OCI-LY7 (cell line): ENCODE measurements around the gene TTC33. TPM values are rescaled to one million over a fixed set of nuclear protein-coding genes. Genes with fewer than 3 reads are reported as not detected.

Experiments used
- BruUV-seq: library from RNA; stranded (reverse); fragments of 400-500 nt; replicated peaks from 2 replicates; lab custom pipeline; 2021; lab: Mats Ljungman, UMichigan
- CTCF ChIA-PET: fragments of 300-600 bp; sonication (Branson Sonifier 250); formaldehyde crosslinking; loops from one replicate; lab custom pipeline; 2022; ENCODE audit warnings: antibody characterized with exemption; ENCODE audit not compliant: unreplicated experiment; lab: Charles Lee
- POLR2A ChIA-PET: fragments of 300-600 bp; sonication (Branson Sonifier 250); formaldehyde crosslinking; loops from one replicate; lab custom pipeline; 2022; ENCODE audit warnings: antibody characterized with exemption; lab: Charles Lee
- DNase-seq: peaks from one replicate; pipeline ENCODE4 v3.0.0-alpha.2; 2015; ENCODE audit warnings: low spot score
- H2AFZ ChIP-seq: fragments of 200-600 bp; sonication (generic), shearing (Covaris generic); 2 replicates; pipeline ENCODE4 v1.6.1; 2014; ENCODE audit warnings: mild to moderate bottlenecking, antibody characterized with exemption, low read length, moderate library complexity
- H3K27ac ChIP-seq: fragments of 200-600 bp; sonication (generic); 2 replicates; pipeline ENCODE4 v1.5.1; 2014; ENCODE audit warnings: mixed run types, low read depth, mild to moderate bottlenecking, moderate library complexity, low read length, inconsistent platforms; ENCODE audit not compliant: poor library complexity, severe bottlenecking
- H3K36me3 ChIP-seq: fragments of 200-600 bp; sonication (generic); 2 replicates; pipeline ENCODE4 v1.6.1; 2014; ENCODE audit warnings: mild to moderate bottlenecking, antibody characterized with exemption, low read length, moderate library complexity, mixed read lengths; ENCODE audit not compliant: insufficient read depth
- H3K4me1 ChIP-seq: fragments of 200-600 bp; sonication (generic); 2 replicates; pipeline ENCODE4 v1.5.1; 2014; ENCODE audit warnings: mild to moderate bottlenecking, low read length; ENCODE audit not compliant: insufficient read depth, poor library complexity, severe bottlenecking
- H3K4me2 ChIP-seq: fragments of 200-600 bp; sonication (generic); 2 replicates; pipeline ENCODE4 v1.6.1; 2014; ENCODE audit warnings: mild to moderate bottlenecking, low read length
- H3K4me3 ChIP-seq: fragments of 200-600 bp; sonication (generic); 2 replicates; pipeline ENCODE4 v1.5.1; 2014; ENCODE audit warnings: mild to moderate bottlenecking, low read depth, low read length; ENCODE audit not compliant: poor library complexity, severe bottlenecking
- H3K79me2 ChIP-seq: fragments of 200-600 bp; sonication (generic); 2 replicates; pipeline ENCODE4 v1.6.1; 2016; ENCODE audit warnings: low read depth, mild to moderate bottlenecking, low read length, moderate library complexity, mixed read lengths; ENCODE audit not compliant: insufficient read depth
- H3K9me2 ChIP-seq: fragments of 200-600 bp; sonication (generic); 2 replicates; pipeline ENCODE4 v1.6.1; 2016; ENCODE audit warnings: mild to moderate bottlenecking, low read length, mixed read lengths; ENCODE audit not compliant: insufficient read depth
- H3K9me3 ChIP-seq: fragments of 200-600 bp; sonication (generic); 2 replicates; pipeline ENCODE4 v1.6.1; 2014; ENCODE audit warnings: mild to moderate bottlenecking, mixed run types, low read length, mixed read lengths
- H4K20me1 ChIP-seq: fragments of 200-600 bp; sonication (generic); 2 replicates; pipeline ENCODE4 v1.6.1; 2014; ENCODE audit warnings: mild to moderate bottlenecking, antibody characterized with exemption, low read length, moderate library complexity, mixed read lengths; ENCODE audit not compliant: insufficient read depth
- EZH2phosphoT487 ChIP-seq: fragments of 200-600 bp; sonication (generic); IDR thresholded peaks from 2 replicates; pipeline ENCODE4 v1.6.1; 2018; ENCODE audit warnings: low read depth, borderline replicate concordance, mild to moderate bottlenecking, mixed run types, antibody characterized with exemption, low read length, moderate library complexity, mixed read lengths
- intact Hi-C: fragments of 100-400 bp; cut with micrococcal nuclease; formaldehyde crosslinking; loops from one replicate; pipeline ENCODE4 v1.10.0; 2022; ENCODE audit not compliant: unreplicated experiment
- total RNA-seq, 2 experiments: library from RNA; depleted of rRNA in 1 of 2; stranded (reverse); fragments of >200 nt in 1 of 2; shearing (Covaris generic) in 1 of 2; gene quantifications; 2 replicates each; pipeline ENCODE4 v1.2.3, GENCODE V29; 2014 to 2022
- TF ChIP-seq, protein P1 (sequence below): fragments of 200-600 bp; sonication (generic); conservative IDR thresholded peaks from 2 replicates; pipeline ENCODE4 v1.5.1; 2014; ENCODE audit warnings: mild to moderate bottlenecking, antibody characterized with exemption, low read length, moderate library complexity, mixed read lengths

The TTC33 gene
- total RNA-seq, 2 experiments from 2014 or later: 15.9 to 20.5 TPM

DNA sequence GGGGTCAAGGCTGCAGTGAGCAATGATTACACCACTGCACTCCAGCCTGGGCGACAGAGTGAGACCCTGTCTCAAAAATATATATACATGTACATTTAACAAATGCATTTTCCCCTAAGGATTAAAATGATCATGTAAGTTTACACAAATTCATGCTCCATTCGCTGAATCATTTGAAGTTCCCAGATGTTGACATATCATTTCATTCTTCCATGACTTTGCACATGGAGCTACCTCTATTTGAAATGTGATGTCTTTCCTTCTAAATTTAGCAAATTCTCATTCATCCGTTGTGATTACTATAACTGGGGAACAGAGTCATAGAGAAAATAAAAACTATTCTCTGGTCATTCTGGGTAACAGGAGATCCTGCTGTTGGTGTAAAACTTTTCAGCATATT is 65.5 kb downstream of the TTC33 start:
- Histone ChIP-seq H3K9me2 (no peaks in the 10 kb centered on the region), H4K20me1 (no peaks in the 10 kb centered on the region), H3K4me1 (no peaks in the 10 kb centered on the region), H3K36me3 (no peaks in the 10 kb centered on the region), H3K4me3 (no peak overlapping the region), H3K9me3 (no peaks in the 10 kb centered on the region), H3K79me2 (no peaks in the 10 kb centered on the region), H2AFZ (no peak overlapping the region), H3K4me2 (no peak overlapping the region), H3K27ac (no peak overlapping the region)
- no peak for DNase-seq
- ChIA-PET CTCF (no interaction called here), POLR2A (interaction anchor here (0.7 kb wide), 1 partner anchor 328 kb away, joined by 4 read pairs; no protein-coding TSS in a partner anchor)
- intact Hi-C loops: no loop called here
- no peak for TF ChIP-seq EZH2phosphoT487
- TF ChIP-seq, protein P1, sequence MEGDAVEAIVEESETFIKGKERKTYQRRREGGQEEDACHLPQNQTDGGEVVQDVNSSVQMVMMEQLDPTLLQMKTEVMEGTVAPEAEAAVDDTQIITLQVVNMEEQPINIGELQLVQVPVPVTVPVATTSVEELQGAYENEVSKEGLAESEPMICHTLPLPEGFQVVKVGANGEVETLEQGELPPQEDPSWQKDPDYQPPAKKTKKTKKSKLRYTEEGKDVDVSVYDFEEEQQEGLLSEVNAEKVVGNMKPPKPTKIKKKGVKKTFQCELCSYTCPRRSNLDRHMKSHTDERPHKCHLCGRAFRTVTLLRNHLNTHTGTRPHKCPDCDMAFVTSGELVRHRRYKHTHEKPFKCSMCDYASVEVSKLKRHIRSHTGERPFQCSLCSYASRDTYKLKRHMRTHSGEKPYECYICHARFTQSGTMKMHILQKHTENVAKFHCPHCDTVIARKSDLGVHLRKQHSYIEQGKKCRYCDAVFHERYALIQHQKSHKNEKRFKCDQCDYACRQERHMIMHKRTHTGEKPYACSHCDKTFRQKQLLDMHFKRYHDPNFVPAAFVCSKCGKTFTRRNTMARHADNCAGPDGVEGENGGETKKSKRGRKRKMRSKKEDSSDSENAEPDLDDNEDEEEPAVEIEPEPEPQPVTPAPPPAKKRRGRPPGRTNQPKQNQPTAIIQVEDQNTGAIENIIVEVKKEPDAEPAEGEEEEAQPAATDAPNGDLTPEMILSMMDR: no peak
- no TSS peak for BruUV-seq

DNA sequence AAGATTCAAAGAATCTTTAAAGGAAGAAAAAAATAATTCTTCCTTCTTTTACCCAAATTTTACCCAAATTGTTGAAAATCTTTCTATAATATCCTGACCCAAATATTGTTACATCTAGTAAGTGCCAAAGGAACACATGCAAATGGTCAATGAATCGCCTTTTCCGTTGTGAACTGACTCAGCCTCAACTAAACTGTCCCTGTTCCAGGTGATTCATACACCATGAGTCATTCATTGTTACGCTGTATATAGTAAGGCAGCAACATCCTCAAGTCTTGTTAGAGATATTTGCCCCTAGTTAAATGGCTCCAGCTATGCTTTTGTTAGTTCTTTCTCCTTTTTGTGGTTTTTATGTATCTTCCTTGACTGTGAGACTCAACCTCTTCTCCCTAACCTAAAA is 66.3 kb downstream of the TTC33 start:
- H3K4me1 ChIP-seq: no peaks in the 10 kb centered on the region
- no peak overlapping the region for H2AFZ ChIP-seq
- H3K27ac ChIP-seq: no peak overlapping the region
- no peak overlapping the region for H3K4me2 ChIP-seq
- no peaks in the 10 kb centered on the region for H3K9me2 ChIP-seq
- H3K4me3 ChIP-seq: no peak overlapping the region
- H3K79me2 ChIP-seq: no peaks in the 10 kb centered on the region
- TF ChIP-seq EZH2phosphoT487: no peak
- TF ChIP-seq, protein P1: no peak
- POLR2A ChIA-PET: interaction anchor here (0.8 kb wide), 1 partner anchor 90 kb away, joined by 4 read pairs; no protein-coding TSS in a partner anchor
- no peaks in the 10 kb centered on the region for H3K9me3 ChIP-seq
- BruUV-seq: no TSS peak
- CTCF ChIA-PET: no interaction called here
- DNase-seq: no peak
- H4K20me1 ChIP-seq: no peaks in the 10 kb centered on the region
- no peaks in the 10 kb centered on the region for H3K36me3 ChIP-seq
- intact Hi-C loops: loop anchor here (2.0 to 5.0 kb wide), 5 partner anchors 48 to 1112 kb away; no protein-coding TSS in a partner anchor

- ChIA-PET POLR2A (interaction anchor here (0.8 kb wide), 1 partner anchor 89 kb away, joined by 4 read pairs; no protein-coding TSS in a partner anchor), CTCF (no interaction called here)
- Histone ChIP-seq H3K36me3 (no peaks in the 10 kb centered on the region), H3K9me2 (no peaks in the 10 kb centered on the region), H3K79me2 (no peaks in the 10 kb centered on the region), H3K27ac (no peak overlapping the region), H3K4me3 (no peak overlapping the region), H2AFZ (no peak overlapping the region), H4K20me1 (no peaks in the 10 kb centered on the region), H3K4me1 (no peaks in the 10 kb centered on the region), H3K9me3 (no peaks in the 10 kb centered on the region), H3K4me2 (no peak overlapping the region)
- TF ChIP-seq EZH2phosphoT487: no peak
- TF ChIP-seq, protein P1: no peak
- intact Hi-C loops: loop anchor here (1.0 to 5.0 kb wide), 7 partner anchors 48 to 1112 kb away; no protein-coding TSS in a partner anchor
- DNase-seq: no peak
- no TSS peak for BruUV-seq
Observed at GRCh38 chr5:40688996-40689395, 66.8 kb downstream of the TTC33 start.
